NCI-H1092 treated with DMSO at 0.1 percent for 48 hours (cell line): ENCODE results near the gene PCIF1.

ENCODE experiments used
- DNase-seq: peaks from one replicate; lab custom pipeline; 2025; lab: John Stamatoyannopoulos, UW

Gene PCIF1

GRCh38 chr20:45904583-45905504 is 29.6 kb upstream of the PCIF1 start:
- DNase-seq: no peak

GRCh38 chr20:45905505-45906079 is 28.9 kb upstream of the PCIF1 start:
- no peak for DNase-seq

GRCh38 chr20:45907219-45907948 is 27.1 kb upstream of the PCIF1 start:
- DNase-seq: no peak

GRCh38 chr20:45908084-45908483 is 26.4 kb upstream of the PCIF1 start:
- DNase-seq: no peak

- DNase-seq: no peak
These were observed 25.1 kb upstream of the PCIF1 start for GRCh38 chr20:45909336-45909808.

GRCh38 chr20:45909817-45910669 is 24.4 kb upstream of the PCIF1 start:
- DNase-seq: no peak

GRCh38 chr20:45910670-45911485 is 23.6 kb upstream of the PCIF1 start:
- no peak for DNase-seq

GRCh38 chr20:45911486-45912343 is 22.8 kb upstream of the PCIF1 start, which contains the start of gene PLTP:
PLTP (minus strand) TSS chr20:45912155; CDS start chr20:45911452, 703 bp downstream.
- no peak for DNase-seq

- no peak for DNase-seq
These were observed 22.2 kb upstream of the PCIF1 start for GRCh38 chr20:45912344-45912682.

- no peak for DNase-seq
These were observed 21.4 kb upstream of the PCIF1 start for GRCh38 chr20:45913116-45913515.

- DNase-seq: no peak
These were observed 16.7 kb upstream of the PCIF1 start for GRCh38 chr20:45917790-45918141.

GRCh38 chr20:45918182-45918737 is 16.2 kb upstream of the PCIF1 start:
- no peak for DNase-seq

GRCh38 chr20:45918779-45919537 is 15.5 kb upstream of the PCIF1 start:
- DNase-seq: no peak

- peak; percentile 5 for DNase-seq
These were observed 14.7 kb upstream of the PCIF1 start for GRCh38 chr20:45919542-45920399.

GRCh38 chr20:45920462-45921336 is 13.8 kb upstream of the PCIF1 start:
- DNase-seq: no peak

GRCh38 chr20:45921337-45922189 is 12.9 kb upstream of the PCIF1 start:
- no peak for DNase-seq
